Activated CD8-positive, alpha-beta memory T cell treated with anti-CD3 and anti-CD28 coated beads, Interleukin-2, amount 50 U/mL, for 48 hours (primary cell): ENCODE data around the gene DLST.

Experiments
- DNase-seq: peaks from one replicate; pipeline ENCODE4 v3.0.0-alpha.2; 2020

The DLST gene

DNA sequence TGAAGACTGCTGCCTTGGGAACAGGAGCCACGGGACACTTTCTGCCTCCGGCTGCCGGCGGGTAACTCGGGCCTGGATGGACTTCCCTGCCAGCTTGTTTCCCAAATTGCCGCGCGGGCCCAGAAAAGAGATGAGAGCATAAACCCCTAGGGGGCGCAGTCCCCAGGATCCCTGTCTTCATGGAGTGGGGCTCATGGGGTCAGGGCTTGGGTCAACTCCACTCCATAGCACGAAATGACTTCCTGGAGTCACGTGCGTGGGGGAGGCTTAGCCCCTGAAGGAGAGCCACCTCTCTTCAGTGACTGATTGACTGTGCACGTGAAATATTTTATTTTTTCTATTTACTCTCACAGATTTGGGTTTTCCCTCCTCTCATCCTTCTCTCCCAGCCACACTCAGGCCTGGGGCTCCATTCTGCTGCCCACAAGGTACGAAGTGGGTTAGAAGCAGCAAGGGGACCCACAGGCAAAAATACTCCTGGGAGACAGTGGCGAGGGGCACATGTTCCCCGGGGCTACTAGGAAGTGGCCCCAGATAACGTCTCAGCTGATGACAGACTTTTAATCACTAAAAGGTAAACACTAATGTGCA is 63.6 kb downstream of the DLST start:
- peak; percentile 72 for DNase-seq

- peak; percentile 87 for DNase-seq
These were observed 64.3 kb downstream of the DLST start for GRCh38 chr14:74945852-74946658.

DNA sequence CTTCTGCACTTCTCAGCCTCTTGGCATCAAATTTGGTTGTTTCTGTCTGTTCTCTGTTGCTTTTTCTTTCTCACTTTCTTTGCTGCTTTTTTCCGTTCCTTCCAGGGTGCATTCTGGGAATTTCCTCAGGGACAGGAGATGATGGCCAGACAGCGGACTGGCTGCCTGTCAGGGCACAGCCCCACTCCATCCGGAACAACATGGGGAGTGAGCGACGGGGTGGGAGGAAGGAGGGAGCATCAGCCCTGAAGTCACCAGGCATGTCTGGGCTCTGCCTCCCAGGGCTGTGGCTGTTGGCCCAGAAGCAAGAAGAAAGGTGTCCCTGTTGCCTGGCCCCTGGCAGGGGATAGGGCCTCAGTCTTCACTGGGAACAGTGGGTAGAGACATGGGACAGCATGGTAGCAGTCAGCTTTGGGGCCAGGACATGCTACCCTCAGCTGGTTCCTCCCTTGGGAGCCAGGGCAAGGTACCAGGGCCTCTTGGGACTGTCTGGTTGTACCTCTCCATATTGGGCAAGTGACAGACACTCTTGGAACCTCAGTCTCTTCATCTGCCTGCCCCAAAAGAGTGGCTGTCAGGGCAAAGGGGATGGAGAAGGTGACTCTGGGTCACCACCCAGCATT is 65.1 kb downstream of the DLST start:
- no peak for DNase-seq

DNA sequence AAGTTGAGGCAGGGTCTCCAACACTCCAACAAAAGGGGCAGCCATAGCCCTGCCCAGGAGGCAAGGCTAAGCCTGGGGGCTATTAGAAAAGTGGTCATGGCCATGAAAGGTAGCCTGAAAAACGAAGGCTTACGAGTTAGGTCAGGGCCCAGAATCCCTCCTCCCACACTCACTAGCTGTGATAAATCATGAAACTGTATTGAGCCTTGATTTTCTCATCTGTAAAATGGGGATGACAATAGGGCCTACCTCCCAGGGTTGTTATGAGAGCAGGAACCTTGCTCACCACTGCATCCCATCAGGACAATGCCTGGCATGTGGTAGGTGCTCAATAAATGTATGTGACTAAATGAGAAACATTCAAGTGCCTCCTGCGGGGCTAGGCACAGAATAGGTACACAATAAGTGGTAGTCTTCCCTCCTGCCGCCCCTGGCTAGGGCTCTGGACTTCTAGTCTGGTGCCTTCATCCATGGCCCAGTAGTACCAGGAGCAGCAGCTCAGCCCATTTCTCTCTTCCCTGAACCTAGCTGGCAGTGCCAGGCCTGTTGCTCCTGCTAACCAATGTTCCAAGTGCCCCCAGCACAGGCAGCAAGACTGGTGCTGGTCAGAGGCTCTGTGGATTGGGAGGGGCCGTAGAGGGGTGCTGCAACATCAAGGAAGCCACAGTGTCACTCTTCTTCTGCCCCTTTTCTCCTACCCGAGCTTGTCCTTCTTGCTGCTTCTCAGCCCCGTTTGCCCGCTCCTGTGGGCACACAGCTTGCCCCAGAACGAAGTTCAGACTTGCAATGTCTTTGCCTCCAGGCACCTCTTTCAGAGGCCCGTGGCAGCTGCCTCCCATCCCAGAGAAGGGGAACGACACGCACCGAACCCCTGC is 65.9 kb downstream of the DLST start:
- DNase-seq: no peak

DNA sequence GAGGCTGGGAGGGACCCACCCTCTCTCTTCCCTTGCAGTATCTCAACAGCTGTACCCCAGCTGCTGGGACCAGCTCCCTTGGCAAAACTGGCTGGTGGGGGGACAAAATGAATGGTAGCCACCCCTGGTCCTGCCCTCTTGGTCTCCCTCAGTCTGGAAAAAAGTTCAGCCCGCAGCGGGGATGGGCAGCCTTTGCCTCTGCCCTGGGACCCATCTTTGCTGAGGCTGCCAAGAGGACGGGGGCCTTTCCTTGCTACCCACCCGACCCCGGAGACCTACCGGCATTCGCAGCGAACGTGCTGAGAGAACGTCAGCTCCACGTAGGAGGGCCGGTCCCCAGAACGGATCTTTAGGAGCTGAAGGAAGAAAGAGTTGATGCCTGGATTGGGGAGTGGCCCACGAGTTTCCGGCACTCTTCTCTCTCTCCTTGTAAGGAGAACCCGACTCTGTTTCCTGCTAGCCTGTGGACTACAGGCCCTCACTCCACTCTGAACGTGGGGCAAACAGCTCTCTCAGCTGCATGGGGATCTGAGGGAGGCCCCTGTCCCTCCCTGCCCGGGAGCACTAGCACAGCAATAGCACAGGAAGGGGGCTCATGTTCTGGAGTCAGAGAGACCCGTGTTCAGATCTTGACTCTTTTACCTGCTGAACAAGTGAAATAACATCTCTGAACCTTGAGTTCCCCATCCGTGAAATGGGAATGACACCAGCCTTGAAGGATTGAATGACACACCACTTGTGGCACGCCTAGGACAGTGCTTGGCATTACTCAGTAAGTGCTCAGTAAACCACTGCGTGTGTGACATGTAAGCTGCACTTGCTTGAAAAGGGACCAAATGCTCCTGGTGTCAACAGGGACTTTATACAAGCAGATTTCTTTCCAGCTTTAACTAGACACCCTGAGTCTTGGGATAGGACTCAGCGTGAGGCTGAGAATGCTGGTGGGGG is 66.8 kb downstream of the DLST start:
- no peak for DNase-seq

DNA sequence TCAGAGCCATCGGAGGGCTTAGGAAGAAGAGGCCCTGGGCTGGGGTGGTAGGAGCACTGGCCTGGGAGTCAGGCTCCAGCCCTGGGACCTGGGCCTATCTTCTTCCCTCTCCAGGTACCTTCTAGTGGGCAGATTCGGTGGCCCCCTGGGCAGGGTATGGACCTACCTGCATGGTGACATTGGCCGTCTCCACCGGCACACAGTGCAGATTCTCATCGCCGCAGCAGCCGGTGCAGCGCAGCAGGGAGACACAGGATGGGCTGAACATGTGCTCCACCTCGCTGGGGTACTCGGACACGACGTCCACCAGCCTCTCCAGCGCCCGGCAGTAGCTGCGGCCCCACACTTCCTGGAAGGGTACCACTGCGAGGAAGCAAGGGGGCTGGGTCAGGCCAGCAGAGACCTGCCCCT is 67.5 kb downstream of the DLST start:
- no peak for DNase-seq

GRCh38 chr14:74949859-74950573 is 68.3 kb downstream of the DLST start:
- DNase-seq: no peak

GRCh38 chr14:74950795-74951442 is 69.2 kb downstream of the DLST start:
- DNase-seq: no peak

DNA sequence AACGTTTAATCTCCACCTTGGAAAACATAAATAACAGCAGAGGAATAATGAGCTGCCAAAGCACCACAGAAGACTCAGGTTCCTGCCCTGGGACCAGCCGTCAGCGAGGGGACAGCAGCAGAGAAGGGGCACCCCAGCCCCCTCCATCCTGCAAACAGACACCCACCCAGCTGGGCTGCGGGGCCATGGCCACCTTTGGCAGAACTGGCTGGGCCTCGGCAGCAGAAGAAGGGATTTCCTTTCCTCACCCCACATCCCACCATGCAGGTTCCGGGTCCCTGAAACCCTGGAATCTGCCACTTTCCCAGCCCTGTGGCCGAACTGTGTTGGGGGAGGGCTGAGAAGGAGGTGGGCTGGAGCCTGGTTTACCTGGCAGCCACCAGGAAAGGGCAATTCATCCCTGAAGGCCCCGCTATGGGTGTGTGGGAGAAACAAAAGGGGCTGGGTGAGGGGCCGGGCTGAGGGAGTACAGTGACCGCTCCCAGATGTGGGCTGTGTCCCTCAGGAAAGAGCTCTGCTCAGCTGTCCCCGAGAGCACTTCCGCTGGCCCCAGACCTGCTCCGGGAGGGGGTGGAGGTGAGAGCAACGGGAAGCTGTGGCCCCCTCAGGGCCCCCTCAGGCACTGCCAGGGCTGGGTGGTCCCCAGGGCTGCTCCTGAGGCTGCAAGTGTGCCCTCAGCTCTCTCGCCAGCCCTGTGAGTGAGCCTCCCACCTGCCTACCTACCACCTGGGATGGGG is 69.9 kb downstream of the DLST start:
- DNase-seq: no peak

- DNase-seq: no peak
These were observed 70.5 kb downstream of the DLST start for GRCh38 chr14:74952180-74952665.

GRCh38 chr14:74952697-74953484 is 71.2 kb downstream of the DLST start:
- DNase-seq: no peak
